Measurements from ENCODE around the gene HECTD1. TPM values are rescaled to one million over a fixed set of nuclear protein-coding genes. Genes with fewer than 3 reads are reported as not detected.

HECTD1 gene
- polyA plus RNA-seq, 1 of the 3 experiments (the other 2 are of a cell fraction): 43.2 TPM

GRCh38 chr14:31203414-31203742 is 4.2 kb downstream of the HECTD1 start:
- POLR2A ChIA-PET: no interaction called here

GRCh38 chr14:31201111-31201510 is 6.5 kb downstream of the HECTD1 start:
- POLR2A ChIA-PET: no interaction called here
- Histone ChIP-seq H3K4me3 (ENCODE audit: low read depth in 2 of 2, low read length in 1 of 2) (no peak overlapping the region), H3K4me1 (ENCODE audit: control insufficient read depth in 1 of 2, insufficient read depth in 2 of 2, low read depth in 1 of 2, low read length in 1 of 2) (peaks cover 0 to 18% of the 10 kb centered on the region in 2 experiments; a peak in 2 of 4 replicates), H3K27me3 (ENCODE audit: insufficient read depth) (no peaks in the 10 kb centered on the region), H4K20me1 (ENCODE audit: insufficient read depth) (peaks cover 48% of the 10 kb centered on the region), H3F3A (replicated peaks; ENCODE audit: insufficient read depth) (peaks cover 30% of the 10 kb centered on the region), H3K79me2 (ENCODE audit: insufficient read depth) (peaks cover 99% of the 10 kb centered on the region), H3K9me3 (no peaks in the 10 kb centered on the region; the same call in 1 of the 2 replicates), H3K9ac (no peak overlapping the region), H3K9me2 (no peaks in the 10 kb centered on the region), H2AFZ (ENCODE audit: low read depth) (no peak overlapping the region), H3K4me2 (no peak overlapping the region), H3K27ac (ENCODE audit: low read depth in 2 of 2, low read length in 1 of 2) (peak overlapping the region in 1 of 2 experiments; percentile 58; a peak in 1 of 4 replicates), H3K36me3 (replicated peaks in 1 of 2; ENCODE audit: control insufficient read depth in 1 of 2, insufficient read depth in 2 of 2, low read length in 1 of 2) (peaks cover 4 to 47% of the 10 kb centered on the region in 2 experiments)
- CTCF ChIA-PET: no interaction called here
- TF ChIP-seq EZH2phosphoT487 (IDR thresholded peaks at IDR 0.05; ENCODE audit: borderline replicate concordance, low read depth) (no peak), RCOR1 (IDR thresholded peaks at IDR 0.05; ENCODE audit: low read length) (no peak), PBX3 (IDR thresholded peaks at IDR 0.05) (no peak), POLR2AphosphoS5 (IDR thresholded peaks at IDR 0.05; ENCODE audit: low read depth, low read length) (no peak), FOSL2 (IDR thresholded peaks at IDR 0.05; ENCODE audit: borderline replicate concordance, low read depth) (no peak), MXI1 (IDR thresholded peaks at IDR 0.05; ENCODE audit: low read depth, low read length) (no peak), RFX5 (IDR thresholded peaks at IDR 0.05; ENCODE audit: low read length) (no peak), TEAD4 (IDR thresholded peaks at IDR 0.05; ENCODE audit: borderline replicate concordance, insufficient read depth) (no peak), GATA2 (CRISPR knock-in tag; IDR thresholded peaks at IDR 0.05) (no peak), IRF3 (IDR thresholded peaks at IDR 0.05; ENCODE audit: low read depth, low read length) (no peak), SIN3A (IDR thresholded peaks at IDR 0.05; ENCODE audit: borderline replicate concordance, low read depth, low read length) (no peak)
- TF ChIP-seq, protein P1, sequence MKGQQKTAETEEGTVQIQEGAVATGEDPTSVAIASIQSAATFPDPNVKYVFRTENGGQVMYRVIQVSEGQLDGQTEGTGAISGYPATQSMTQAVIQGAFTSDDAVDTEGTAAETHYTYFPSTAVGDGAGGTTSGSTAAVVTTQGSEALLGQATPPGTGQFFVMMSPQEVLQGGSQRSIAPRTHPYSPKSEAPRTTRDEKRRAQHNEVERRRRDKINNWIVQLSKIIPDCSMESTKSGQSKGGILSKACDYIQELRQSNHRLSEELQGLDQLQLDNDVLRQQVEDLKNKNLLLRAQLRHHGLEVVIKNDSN (IDR thresholded peaks at IDR 0.05; ENCODE audit: borderline replicate concordance, low read depth): no peak
- 91% methylated on average over 1 of the region's 1 CpG for WGBS (ENCODE audit: low lambda C conversion rate)
- DNase-seq: no peak

More at GRCh38 chr14:31203414-31203742, 4.2 kb downstream of the HECTD1 start:
- no peak overlapping the region for H3K27ac ChIP-seq (ENCODE audit: low read depth in 2 of 2, low read length in 1 of 2)
- peaks cover 89% of the 10 kb centered on the region for H3K79me2 ChIP-seq (ENCODE audit: insufficient read depth)
- no peaks in the 10 kb centered on the region for H3K27me3 ChIP-seq (ENCODE audit: insufficient read depth)
- peaks cover 21% of the 10 kb centered on the region for H3F3A ChIP-seq (replicated peaks; ENCODE audit: insufficient read depth)
- no peaks in the 10 kb centered on the region; the same call in 1 of the 2 replicates for H3K9me3 ChIP-seq
- H2AFZ ChIP-seq (ENCODE audit: low read depth): no peak overlapping the region
- no peaks in the 10 kb centered on the region for H3K9me2 ChIP-seq
- H4K20me1 ChIP-seq (ENCODE audit: insufficient read depth): peaks cover 44% of the 10 kb centered on the region
- WGBS (ENCODE audit: low lambda C conversion rate): 97% methylated on average over 3 of the region's 3 CpGs
- no peak for TF ChIP-seq GATA2 (CRISPR knock-in tag; IDR thresholded peaks at IDR 0.05)
- TF ChIP-seq YY1 (IDR thresholded peaks at IDR 0.05; ENCODE audit: low read depth): no peak
- TF ChIP-seq PBX3 (IDR thresholded peaks at IDR 0.05): no peak
- TF ChIP-seq GABPA (IDR thresholded peaks at IDR 0.05; ENCODE audit: low read depth): no peak
- no peak for TF ChIP-seq IRF3 (IDR thresholded peaks at IDR 0.05; ENCODE audit: low read depth, low read length)
- no peak for DNase-seq
- no peak overlapping the region for H3K4me2 ChIP-seq
- CTCF ChIA-PET: no interaction called here
- no peak overlapping the region for H3K9ac ChIP-seq
- peaks cover 0 to 18% of the 10 kb centered on the region in 2 experiments; a peak in 3 of 4 replicates for H3K4me1 ChIP-seq (ENCODE audit: control insufficient read depth in 1 of 2, insufficient read depth in 2 of 2, low read depth in 1 of 2, low read length in 1 of 2)
- peaks cover 4 to 36% of the 10 kb centered on the region in 2 experiments for H3K36me3 ChIP-seq (replicated peaks in 1 of 2; ENCODE audit: control insufficient read depth in 1 of 2, insufficient read depth in 2 of 2, low read length in 1 of 2)
- no peak overlapping the region for H3K4me3 ChIP-seq (ENCODE audit: low read depth in 2 of 2, low read length in 1 of 2)
